ENCODE results near the gene CTXN1. TPM values are rescaled to one million over a fixed set of nuclear protein-coding genes. Genes with fewer than 3 reads are reported as not detected.

CTXN1 gene
- total RNA-seq (2012; rRNA removed) = 0.36 and 0.56 TPM in 2 replicates
- 7.4 and 12.8 TPM in 2 replicates for polyA plus RNA-seq (2012; rRNA removed)
- polyA plus RNA-seq (2012; cell fraction: cytosol; rRNA removed) = 8.1 and 17.5 TPM in 2 replicates
- 3.9 and 11.2 TPM in 2 replicates for polyA plus RNA-seq (2012; cell fraction: nucleus; rRNA removed; ENCODE audit: low replicate concordance)
- percentile 32 among the genes with signal in this experiment for Bru-seq, nascent RNA
- percentile 48 among the genes with signal in this experiment for BruChase-seq, experiment 1, labeled RNA remaining after a 6-hour chase
- BruChase-seq, experiment 2, labeled RNA remaining after a 2-hour chase = percentile 38 among the genes with signal in this experiment
- long read RNA-seq, partial matches to known transcripts = 0 of 7 reads
- long read RNA-seq, other reads (novel, unspliced or antisense) = 4 of 7 reads

- Histone ChIP-seq H3K4ac (ENCODE audit: low read depth, low read length) (peak within 1 kb of the TSS; percentile 84), H3K36me3 (ENCODE audit: control insufficient read depth, insufficient read depth, low read length) (peaks cover 15% of the 10 kb centered on the region), H2AFZ (replicated peaks; ENCODE audit: low read length, poor library complexity) (peak within 1 kb of the TSS; percentile 96), H3K14ac (replicated peaks; ENCODE audit: low read depth, low read length) (peak within 1 kb of the TSS; percentile 61), H3K79me1 (ENCODE audit: low read depth in 1 of 2, low read length in 2 of 2) (peaks cover 7 to 22% of the 10 kb centered on the region in 2 experiments; a peak in 3 of 4 replicates), H3K27ac (ENCODE audit: insufficient read depth, low read length) (peak within 1 kb of the TSS; percentile 59), H3K23ac (ENCODE audit: low read depth, low read length) (peak within 1 kb of the TSS; percentile 71; the same call in 1 of the 2 replicates), H3K18ac (ENCODE audit: low read depth, low read length) (no peak within 1 kb of the TSS; the same call in 1 of the 2 replicates), H2BK15ac (ENCODE audit: low read depth, low read length) (no peak within 1 kb of the TSS), H4K91ac (ENCODE audit: insufficient read depth, low read depth, low read length) (peak within 1 kb of the TSS; percentile 49; the same call in 1 of the 2 replicates), H3K4me2 (ENCODE audit: low read depth, low read length) (peak within 1 kb of the TSS; percentile 93), H2BK5ac (ENCODE audit: low read depth, low read length, poor library complexity, severe bottlenecking) (peak within 1 kb of the TSS; percentile 3), H3K56ac (ENCODE audit: extremely low read depth, insufficient read depth, low read length) (no peak within 1 kb of the TSS), H3K9ac (ENCODE audit: low read depth, low read length) (peak within 1 kb of the TSS; percentile 70), H3K9me1 (ENCODE audit: insufficient read depth, low read length) (peaks cover 12% of the 10 kb centered on the region; the same call in 1 of the 2 replicates), H3K9me3 (ENCODE audit: control insufficient read depth, insufficient read depth, low read length) (no peaks in the 10 kb centered on the region), H2AK5ac (ENCODE audit: low read depth, low read length) (peak within 1 kb of the TSS; percentile 81; the same call in 1 of the 2 replicates), H3K4me1 (ENCODE audit: control insufficient read depth, insufficient read depth, low read length) (peaks cover 28% of the 10 kb centered on the region), H2BK20ac (ENCODE audit: low read depth, low read length) (no peak within 1 kb of the TSS), H4K20me1 (ENCODE audit: insufficient read depth, low read length) (peaks cover 23% of the 10 kb centered on the region), H2BK120ac (ENCODE audit: low read depth, low read length) (peak within 1 kb of the TSS; percentile 30; the same call in 1 of the 2 replicates), H2AK9ac (replicated peaks; ENCODE audit: low read depth, low read length, poor library complexity) (peak within 1 kb of the TSS; percentile 92), H3K27me3 (ENCODE audit: control insufficient read depth, insufficient read depth, low read length) (no peaks in the 10 kb centered on the region), H4K5ac (ENCODE audit: low read depth, low read length) (peak within 1 kb of the TSS; percentile 55), H3K4me3 (ENCODE audit: insufficient read depth, low read depth, low read length) (peak within 1 kb of the TSS; percentile 53), H4K8ac (ENCODE audit: low read depth in 2 of 2, low read length in 2 of 2) (peak within 1 kb of the TSS in 1 of 2 experiments; percentile 93; a peak in 1 of 4 replicates)
- in situ Hi-C loops (cut with MboI; ENCODE audit: low sequenced_read_pairs) (no loop called here), intact Hi-C loops (cut with micrococcal nuclease) (no loop called here), dilution Hi-C loops (cut with HindIII; ENCODE audit: low sequenced_read_pairs, unreplicated experiment) (no loop called here)
- CTCF ChIA-PET = interaction anchor here (0.6 kb wide), 1 partner anchor 116 kb away, joined by 5 read pairs; no protein-coding TSS in a partner anchor
- no TSS peak for BruUV-seq (replicated peaks)
- TF ChIP-seq MAZ (IDR thresholded peaks at IDR 0.05; ENCODE audit: borderline replicate concordance, low read depth, low read length) (peak; percentile 67; the same call in 1 of the 2 replicates), FOS (IDR thresholded peaks at IDR 0.05; ENCODE audit: low read depth, low read length) (no peak), RAD21 (IDR thresholded peaks at IDR 0.05; ENCODE audit: low read length) (no peak), MAFK (IDR thresholded peaks at IDR 0.05; ENCODE audit: low read depth, low read length) (no peak), MXI1 (IDR thresholded peaks at IDR 0.05; ENCODE audit: borderline replicate concordance, low read depth, low read length) (no peak), CHD1 (IDR thresholded peaks at IDR 0.05; ENCODE audit: low read depth, low read length) (no peak), ELK1 (IDR thresholded peaks at IDR 0.05; ENCODE audit: borderline replicate concordance, low read depth, low read length) (no peak), NFE2L2 (IDR thresholded peaks at IDR 0.05; ENCODE audit: low read depth, low read length) (no peak), SMC3 (IDR thresholded peaks at IDR 0.05; ENCODE audit: low read depth, low read length) (no peak)
- ATAC-seq (ENCODE audit: low read depth) (peak; percentile 70), DNase-seq (no peak)
- POLR2A ChIA-PET (ENCODE audit: unreplicated experiment) = interaction anchor here (0.6 kb wide), 2 partner anchors 229 to 293 kb away, joined by 5 to 9 read pairs; no protein-coding TSS in a partner anchor
- WGBS, 2 experiments (ENCODE audit: extremely low coverage in 2 of 2, insufficient read length in 1 of 2) = 22% methylated on average over 4 of the region's 65 CpGs; no CpG with 5 or more reads in 1 of the 2 experiments
These were observed at the start of gene CTXN1 for GRCh38 chr19:7926021-7926726. Gene CTXN1, minus strand, starts transcription at chr19:7926135. Its CDS starts 597 bp downstream, at chr19:7925538.

All from IMR-90 (cell line).